SKM-1 (cell line): ENCODE data around the gene PNLIPRP2.

ENCODE experiments used
- DNase-seq: peaks from one replicate; lab custom pipeline; 2025; ENCODE audit not compliant: unreplicated experiment; lab: John Stamatoyannopoulos, UW

PNLIPRP2 gene

DNA sequence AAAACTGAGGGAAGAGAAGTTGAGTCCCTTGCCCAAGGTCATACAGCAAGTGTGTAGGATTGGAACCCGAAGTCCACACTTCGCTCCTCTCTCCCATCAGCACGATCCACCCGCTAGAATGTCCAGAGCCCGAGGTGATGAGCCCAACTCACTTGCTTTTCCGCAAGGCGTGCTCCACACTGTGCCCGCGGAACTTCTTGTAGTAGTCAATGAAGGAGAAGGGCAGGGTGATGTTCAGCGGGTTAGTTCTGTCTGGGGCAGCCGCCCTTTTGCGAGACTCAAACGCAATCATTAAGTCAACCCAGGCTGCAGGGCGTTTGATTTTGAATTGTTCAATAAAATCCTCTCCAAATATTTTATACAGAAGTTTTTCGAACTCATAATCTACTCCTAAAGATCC, 58.6 kb downstream of the PNLIPRP2 start:
- DNase-seq: no peak

DNA sequence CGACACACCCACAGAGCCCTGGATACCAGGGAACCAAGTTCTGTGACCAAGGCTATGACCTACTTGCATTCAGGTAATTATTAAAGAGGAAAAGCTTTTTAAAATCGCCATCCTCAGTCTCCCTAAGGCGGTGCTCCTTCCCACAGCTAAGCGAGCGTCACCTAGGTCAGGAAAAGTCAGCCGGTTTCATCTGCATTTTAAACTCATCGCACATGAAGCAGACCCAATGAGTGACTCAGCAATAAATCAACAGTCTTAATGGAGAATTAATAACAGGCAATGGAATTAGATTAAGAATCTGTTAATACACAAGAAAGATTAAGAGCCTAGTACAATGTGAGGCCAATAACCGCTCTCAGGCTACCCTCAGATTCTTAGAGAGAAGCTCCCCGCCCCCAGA, 62.4 kb downstream of the PNLIPRP2 start:
- DNase-seq: no peak

DNA sequence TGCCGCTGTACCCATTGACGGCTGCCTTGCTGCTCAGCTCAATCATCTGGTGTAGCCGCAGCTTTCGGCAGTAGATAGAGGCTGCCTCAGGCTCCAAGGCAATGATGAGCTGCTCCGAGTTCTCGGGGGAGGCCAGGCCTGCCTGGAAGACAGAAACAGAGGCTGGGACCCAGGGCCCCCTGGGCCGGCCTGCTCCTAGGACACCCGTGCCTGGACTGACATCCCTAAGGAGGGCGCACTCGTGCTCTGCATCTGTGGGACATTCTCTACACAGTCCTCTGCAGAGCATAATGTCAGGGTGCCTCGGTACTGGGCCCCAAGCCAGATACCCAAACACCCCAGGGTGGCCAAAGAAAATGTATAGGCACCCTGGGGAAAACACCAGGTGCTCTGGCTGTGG, 63.1 kb downstream of the PNLIPRP2 start:
- no peak for DNase-seq

DNA sequence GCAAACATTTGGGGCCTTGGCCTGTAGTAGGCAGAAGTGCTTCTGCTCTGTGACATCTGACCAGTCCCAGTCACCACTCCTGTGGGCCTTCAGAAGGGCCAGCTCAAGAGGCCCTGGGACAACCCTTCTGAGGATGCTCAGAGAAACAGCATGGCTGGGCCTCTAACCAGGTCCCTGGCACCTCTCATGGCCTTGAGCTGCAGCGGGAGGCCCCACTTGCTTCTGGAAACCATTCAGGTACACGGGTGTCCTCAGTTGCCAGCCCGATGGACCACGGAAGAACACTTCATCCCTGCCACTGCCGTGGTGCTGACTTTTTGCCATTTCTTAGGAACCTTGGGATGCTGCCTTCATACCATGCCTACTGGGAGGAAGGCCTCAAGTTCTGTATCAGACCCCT, 64.0 kb downstream of the PNLIPRP2 start:
- DNase-seq: no peak

DNA sequence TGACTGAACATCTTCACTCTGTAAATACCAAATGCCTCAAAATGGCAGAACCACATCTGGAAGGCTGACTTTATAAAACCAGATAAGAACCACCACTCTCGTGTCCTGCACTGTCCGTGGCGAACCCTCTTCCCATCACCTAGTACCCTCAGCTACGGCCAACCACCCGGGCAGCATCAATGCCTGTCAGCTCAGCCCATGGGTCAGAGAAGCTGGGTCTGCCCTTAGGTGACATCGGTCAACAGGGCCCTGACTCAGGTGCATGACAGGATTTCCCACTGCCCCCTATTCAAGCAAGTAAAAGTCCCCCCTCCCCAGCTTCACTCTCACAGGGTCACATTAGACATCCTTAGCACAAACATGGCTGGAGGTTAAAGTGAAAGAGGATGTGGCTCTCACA, 65.1 kb downstream of the PNLIPRP2 start:
- no peak for DNase-seq

DNA sequence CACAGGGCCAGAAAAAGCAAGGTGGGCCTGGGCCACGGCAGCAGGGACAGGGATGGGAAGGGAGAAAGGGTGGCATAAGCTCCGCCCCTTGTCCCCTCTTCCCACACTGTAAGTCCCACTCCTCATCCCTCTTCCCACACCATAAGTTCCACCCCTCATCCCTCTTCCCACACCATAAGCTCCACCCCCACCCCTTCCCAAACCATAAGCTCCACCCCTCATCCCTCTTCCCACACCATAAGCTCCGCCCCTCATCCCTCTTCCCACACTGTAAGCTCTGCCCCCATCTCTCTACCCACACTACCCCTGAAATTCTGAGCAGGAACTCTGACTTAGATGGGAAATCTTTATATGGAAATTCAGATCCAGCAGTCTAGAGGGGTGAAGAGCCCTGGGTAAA, 65.9 kb downstream of the PNLIPRP2 start:
- DNase-seq: no peak

DNA sequence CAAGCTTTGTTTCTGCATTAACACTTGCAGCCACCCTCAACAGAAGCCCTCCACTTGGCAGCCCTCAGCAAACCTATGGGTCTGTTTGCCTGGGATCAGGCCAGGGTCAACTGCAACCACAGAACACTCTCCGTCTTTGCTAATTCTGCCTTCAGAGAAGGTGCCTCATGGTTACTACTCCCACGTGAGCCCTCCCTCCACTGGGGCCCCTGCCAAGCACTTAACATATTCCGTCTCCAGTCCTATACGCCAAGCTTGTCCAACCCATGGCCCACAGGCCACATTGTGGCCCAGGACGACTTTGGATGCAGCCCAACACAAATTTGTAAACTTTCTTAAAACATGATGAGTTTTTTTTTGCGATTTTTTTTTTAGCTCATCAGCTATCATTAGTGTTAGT, 66.9 kb downstream of the PNLIPRP2 start:
- no peak for DNase-seq

DNA sequence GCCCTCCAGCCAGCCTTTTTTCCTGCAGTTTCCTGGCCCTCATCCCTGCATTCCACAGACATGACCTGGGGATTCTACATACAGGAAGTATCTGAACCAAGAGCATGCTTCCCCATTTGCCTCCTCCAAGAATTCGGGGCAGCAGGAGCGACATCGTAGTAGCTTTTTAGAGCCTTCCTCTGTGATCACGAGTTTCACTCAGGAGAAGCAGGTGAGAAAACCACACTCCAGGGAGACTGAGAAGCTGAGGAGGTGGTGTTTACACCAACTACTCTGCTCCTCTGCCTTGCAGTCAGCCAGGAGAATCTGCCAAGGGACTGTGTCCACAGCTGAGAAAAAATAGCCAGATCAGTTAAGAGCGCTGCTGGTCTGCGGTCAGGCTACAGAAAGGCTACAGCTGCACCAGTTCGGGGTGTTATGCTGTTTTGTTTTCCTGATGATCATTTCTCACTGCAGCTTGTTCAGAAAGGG, 67.5 kb downstream of the PNLIPRP2 start:
- no peak for DNase-seq

DNA sequence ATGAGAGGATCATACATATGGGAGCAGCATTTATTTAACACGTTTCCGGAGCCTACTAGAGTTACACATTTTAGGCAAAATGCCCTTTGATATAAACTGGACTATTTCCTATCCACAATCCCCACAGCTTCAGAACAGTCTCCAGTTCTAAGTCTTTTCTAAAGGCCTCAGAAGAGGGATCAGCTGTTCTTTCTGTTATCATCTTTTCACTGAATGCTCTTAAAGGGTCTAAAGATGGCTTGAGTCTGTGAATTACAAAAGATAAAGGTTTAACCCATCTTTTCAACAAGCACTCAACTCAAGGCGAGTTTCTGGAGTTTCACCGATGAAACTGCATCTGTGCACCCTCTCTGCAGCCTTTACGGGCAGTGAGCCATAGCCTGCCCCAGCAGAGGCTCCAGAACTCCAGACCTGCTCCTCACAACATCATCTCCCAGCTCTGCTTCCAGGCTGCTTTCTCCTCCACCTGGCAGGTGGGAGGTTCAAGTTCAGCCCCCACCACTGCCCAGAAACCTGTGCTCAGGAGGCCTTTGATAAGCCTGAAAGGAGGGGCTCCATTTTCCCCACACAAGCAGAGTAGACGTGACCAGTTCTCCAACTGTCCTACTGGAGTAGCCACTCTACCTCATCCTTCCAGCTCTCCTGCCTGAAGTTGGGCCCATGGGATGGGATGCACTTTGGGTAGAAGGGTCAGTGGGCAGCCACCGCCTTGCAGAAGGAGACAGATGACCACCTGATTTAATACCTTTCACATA, 68.2 kb downstream of the PNLIPRP2 start:
- DNase-seq: no peak

DNA sequence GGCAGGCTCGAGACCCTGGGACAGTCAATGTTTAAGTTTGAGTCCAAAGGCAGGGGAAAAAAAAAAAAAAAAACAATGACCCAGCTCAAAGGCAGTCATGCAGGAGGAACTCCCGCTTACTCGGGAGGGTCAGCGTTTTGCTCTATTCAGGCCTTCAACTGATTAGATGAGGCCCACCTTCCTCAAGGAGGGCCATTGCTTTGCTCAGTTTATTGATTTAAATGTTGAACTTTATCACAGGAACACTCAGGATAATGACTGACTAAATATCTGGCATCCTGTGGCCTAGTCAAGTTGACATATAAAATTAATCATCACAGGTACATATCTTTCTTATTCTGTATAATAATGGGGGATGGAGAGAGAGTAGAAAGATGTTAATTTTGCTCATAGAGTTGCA, 69.0 kb downstream of the PNLIPRP2 start:
- no peak for DNase-seq

DNA sequence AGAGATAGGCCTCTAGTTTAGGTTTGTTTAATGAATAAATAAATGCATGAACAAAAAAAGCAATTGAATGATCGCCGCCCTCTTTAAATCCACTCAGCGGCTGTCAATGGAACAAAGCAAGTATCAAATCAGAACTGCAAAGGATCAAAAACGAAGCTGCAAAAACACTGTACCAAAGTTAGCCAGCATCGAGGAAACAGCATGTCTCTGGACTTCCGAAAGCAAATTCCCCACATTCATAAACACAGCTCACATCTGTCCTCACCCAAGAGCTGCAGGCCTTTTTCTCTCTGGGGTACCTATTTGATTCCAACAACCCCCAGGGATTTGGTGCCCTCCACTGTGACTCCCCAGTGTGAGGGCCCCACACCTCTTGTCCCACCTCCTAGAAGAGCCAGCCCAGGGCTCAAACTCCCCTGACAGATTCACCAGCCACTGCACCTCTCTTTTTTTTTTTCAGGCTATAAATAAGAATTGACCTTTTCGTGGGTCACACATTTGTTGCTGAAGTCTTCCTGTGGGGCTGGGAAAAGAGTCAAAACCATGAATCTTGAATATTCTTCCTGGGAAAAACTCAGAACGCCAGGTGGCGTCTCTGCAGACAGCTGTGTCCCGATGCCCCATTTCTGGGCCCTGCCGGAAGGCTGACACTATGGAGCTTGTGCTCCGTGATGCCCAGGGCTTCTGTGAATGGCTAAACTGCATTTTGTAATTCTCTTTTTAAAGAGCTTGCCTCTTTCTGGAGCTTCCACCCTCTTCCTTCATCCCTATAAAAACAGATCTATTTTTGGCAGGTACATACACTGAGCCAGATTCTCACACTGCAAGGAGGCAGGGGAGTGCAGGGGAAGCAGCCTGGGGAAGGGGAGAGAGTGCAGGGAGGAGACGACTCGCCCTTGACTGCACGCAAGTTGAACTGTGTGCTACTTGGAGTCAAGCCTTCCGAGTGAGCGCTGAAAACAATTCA, 69.9 kb downstream of the PNLIPRP2 start:
- no peak for DNase-seq

DNA sequence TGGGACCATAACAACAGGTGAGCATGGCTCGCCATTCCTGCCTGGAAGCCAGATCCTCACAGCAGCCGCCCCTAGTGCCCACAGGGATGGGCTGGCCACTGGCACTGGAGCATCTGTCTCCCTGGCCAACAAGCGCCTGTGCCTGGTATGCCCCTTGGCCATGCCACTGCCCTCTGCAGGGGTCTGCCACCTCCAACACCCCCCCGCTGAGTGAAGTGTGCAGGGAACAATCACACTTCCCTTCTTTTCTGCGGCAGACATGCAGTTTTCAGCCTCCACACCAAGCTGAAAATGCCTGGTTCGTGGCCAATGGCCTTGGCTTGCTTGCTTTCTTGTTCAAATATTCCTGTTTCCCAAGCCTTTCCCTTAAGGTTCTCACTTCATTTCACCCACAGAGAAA, 70.9 kb downstream of the PNLIPRP2 start:
- no peak for DNase-seq

DNA sequence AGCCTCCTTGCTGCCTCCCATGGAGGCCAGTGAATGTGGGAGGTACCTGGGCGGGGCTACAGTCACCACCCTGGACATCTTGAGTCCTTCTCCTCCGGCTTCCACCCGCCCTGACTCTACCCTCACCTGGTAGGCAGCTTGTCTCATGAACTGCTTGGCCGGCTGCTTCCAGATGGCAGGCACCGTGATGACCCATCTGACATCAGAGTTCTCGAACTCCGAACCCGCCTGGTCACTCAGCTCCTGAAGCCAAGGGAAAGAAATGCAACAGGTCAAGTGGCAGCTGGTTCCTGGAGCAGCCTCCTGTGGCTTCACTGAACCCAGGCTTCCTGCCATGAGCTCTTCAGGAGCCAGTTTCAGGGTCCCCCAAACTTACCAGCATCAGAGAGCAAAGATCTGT, 71.5 kb downstream of the PNLIPRP2 start:
- DNase-seq: no peak

DNA sequence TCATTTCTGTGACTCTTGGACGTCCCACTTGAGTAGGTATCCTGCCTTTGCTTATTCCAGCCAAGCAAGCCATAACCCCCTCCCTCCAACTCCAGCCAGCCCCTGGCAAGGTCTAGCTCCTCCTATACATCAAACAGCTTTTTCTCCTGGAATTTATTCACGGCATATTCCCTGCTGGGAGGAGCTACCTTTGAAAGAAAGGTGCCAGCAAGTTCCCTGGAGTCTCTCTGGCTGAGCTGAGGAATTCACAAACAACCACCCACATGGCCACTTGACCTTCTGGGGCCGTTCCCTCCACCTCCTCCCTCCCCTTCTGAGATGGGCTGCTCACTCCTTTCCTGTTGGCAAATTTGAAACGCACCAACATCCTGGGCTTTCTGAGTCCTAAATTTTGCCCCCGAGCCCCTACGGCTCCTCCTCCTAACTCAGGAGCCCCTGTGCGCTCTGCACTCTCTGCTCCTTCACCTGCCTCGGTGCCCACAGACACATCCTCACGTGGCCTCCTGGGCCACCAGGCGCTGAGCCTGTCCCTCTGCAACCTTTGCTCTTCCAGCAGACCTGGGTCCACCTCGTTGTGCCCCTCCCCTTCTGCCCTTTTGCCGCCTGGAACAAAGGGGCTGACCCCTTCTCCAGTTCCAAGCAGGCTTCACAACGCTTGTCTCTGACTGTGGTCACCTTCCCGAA, 73.6 kb downstream of the PNLIPRP2 start:
- no peak for DNase-seq
